H1 (cell line): ENCODE measurements around the gene POLR2F. TPM values are rescaled to one million over a fixed set of nuclear protein-coding genes. Genes with fewer than 3 reads are reported as not detected.

Experiments used
- CTCF ChIA-PET: fragments of 300-600 bp; sonication (Branson Sonifier 250); formaldehyde crosslinking; loops from one replicate; lab custom pipeline; 2021; ENCODE audit not compliant: partially characterized antibody; lab: Charles Lee
- POLR2A ChIA-PET: fragments of 300-600 bp; sonication (Branson Sonifier 250); formaldehyde crosslinking; loops from one replicate; lab custom pipeline; 2021; ENCODE audit warnings: inconsistent platforms; ENCODE audit not compliant: partially characterized antibody; lab: Charles Lee
- DNase-seq, 2 experiments: peaks; one replicate each; pipeline versions ENCODE4 v3.0.0 to v3.0.0-alpha.2; 2010 to 2022; ENCODE audit warnings: low spot score in 2 of 2, low read depth in 1 of 2, mixed read lengths in 1 of 2
- FAIRE-seq: peaks from 2 replicates; lab custom pipeline; 2011; peaks lifted over from hg19 to GRCh38; lab: Jason Lieb, UNC
- H2AFZ ChIP-seq: 2 replicates; pipeline ENCODE4 v1.8.1; 2012; ENCODE audit warnings: low read length, inconsistent platforms
- H2AK5ac ChIP-seq: 2 replicates; pipeline ENCODE4 v1.6.1; 2013; ENCODE audit warnings: low read depth, low read length
- H2BK120ac ChIP-seq: replicated peaks from 2 replicates; pipeline ENCODE3; 2013; ENCODE audit warnings: low read depth, low read length, inconsistent platforms
- H2BK12ac ChIP-seq: 2 replicates; pipeline ENCODE4 v1.6.1; 2013; ENCODE audit warnings: low read depth, low read length
- H2BK15ac ChIP-seq: 2 replicates; pipeline ENCODE4 v1.6.1; 2013; ENCODE audit warnings: low read length
- H2BK20ac ChIP-seq: 2 replicates; pipeline ENCODE4 v1.6.1; 2013; ENCODE audit warnings: low read length
- H2BK5ac ChIP-seq: 2 replicates; pipeline ENCODE4 v1.6.1; 2013; ENCODE audit warnings: low read depth, low read length
- H3K14ac ChIP-seq: 2 replicates; pipeline ENCODE4 v1.6.1; 2013; ENCODE audit warnings: inconsistent platforms; ENCODE audit not compliant: insufficient read length
- H3K18ac ChIP-seq: 2 replicates; pipeline ENCODE4 v1.6.1; 2013; ENCODE audit warnings: low read length; ENCODE audit errors: extremely low read depth
- H3K23ac ChIP-seq: 2 replicates; pipeline ENCODE4 v1.6.1; 2013; ENCODE audit warnings: inconsistent platforms; ENCODE audit not compliant: insufficient read length
- H3K23me2 ChIP-seq: 2 replicates; pipeline ENCODE4 v1.6.1; 2013; ENCODE audit warnings: low read depth, low read length
- H3K27ac ChIP-seq: 2 replicates; pipeline ENCODE4 v1.6.1; 2011; ENCODE audit warnings: low read depth, low read length, inconsistent platforms
- H3K27me3 ChIP-seq, 4 experiments: replicated peaks in 1 of 4; 1 replicate in 1 of 4; 2 replicates in 3 of 4; pipeline versions ENCODE4 v1.6.1 to v1.8.1; 2011 to 2013; ENCODE audit warnings: low read length in 3 of 4, mild to moderate bottlenecking in 3 of 4, inconsistent platforms in 2 of 4, mixed read lengths in 2 of 4, moderate library complexity in 1 of 4; ENCODE audit not compliant: control insufficient read depth in 3 of 4, insufficient read depth in 3 of 4; ENCODE audit errors: extremely low read depth in 1 of 4
- H3K36me3 ChIP-seq, 4 experiments: 2 replicates each; pipeline versions ENCODE4 v1.6.1 to v1.8.1; 2011 to 2013; ENCODE audit warnings: mild to moderate bottlenecking in 4 of 4, low read length in 3 of 4, moderate library complexity in 2 of 4, control low read depth in 1 of 4, inconsistent platforms in 1 of 4; ENCODE audit not compliant: insufficient read depth in 4 of 4, control insufficient read depth in 2 of 4
- H3K4ac ChIP-seq: replicated peaks from 2 replicates; pipeline ENCODE3; 2013; ENCODE audit warnings: low read length, low read depth, mixed read lengths, inconsistent platforms; ENCODE audit not compliant: insufficient read length
- H3K4me1 ChIP-seq, 4 experiments: replicated peaks in 1 of 4; 1 replicate in 1 of 4; 2 replicates in 3 of 4; pipeline versions ENCODE4 v1.6.1 to v1.8.1; 2011 to 2013; ENCODE audit warnings: low read length in 3 of 4, inconsistent platforms in 2 of 4, mixed read lengths in 1 of 4; ENCODE audit not compliant: insufficient read depth in 4 of 4, control insufficient read depth in 3 of 4
- H3K4me2 ChIP-seq, 2 experiments: 2 replicates each; pipeline versions ENCODE4 v1.6.1 to v1.8.1; 2011 to 2013; ENCODE audit warnings: low read depth in 2 of 2, low read length in 2 of 2, control low read depth in 1 of 2, inconsistent platforms in 1 of 2, mild to moderate bottlenecking in 1 of 2; ENCODE audit not compliant: insufficient read depth in 1 of 2
- H3K4me3 ChIP-seq, 4 experiments: fragments of 200-600, 300-600 bp in 1 of 4; sonication (generic), shearing (Covaris generic), sonication (Bioruptor Twin) in 1 of 4; 2 replicates each; pipeline versions ENCODE4 v1.5.1 to v1.8.1; 2011 to 2016; ENCODE audit warnings: low read length in 4 of 4, low read depth in 3 of 4, control low read depth in 2 of 4, inconsistent platforms in 2 of 4, mild to moderate bottlenecking in 2 of 4, mixed read lengths in 1 of 4, moderate library complexity in 1 of 4; ENCODE audit not compliant: insufficient read depth in 2 of 4; ENCODE audit errors: extremely low read depth in 1 of 4
- H3K56ac ChIP-seq: replicated peaks from 2 replicates; pipeline ENCODE3; 2013; ENCODE audit warnings: low read depth, mild to moderate bottlenecking, mixed read lengths, low read length, inconsistent platforms; ENCODE audit not compliant: insufficient read length
- H3K79me1 ChIP-seq: 2 replicates; pipeline ENCODE4 v1.6.1; 2013; ENCODE audit warnings: low read depth, low read length, control low read depth
- H3K79me2 ChIP-seq, 2 experiments: 2 replicates each; pipeline versions ENCODE4 v1.6.1 to v1.8.1; 2012 to 2013; ENCODE audit warnings: low read length in 2 of 2, mild to moderate bottlenecking in 2 of 2, inconsistent platforms in 1 of 2; ENCODE audit not compliant: insufficient read depth in 2 of 2, control insufficient read depth in 1 of 2
- H3K9ac ChIP-seq, 4 experiments: replicated peaks in 1 of 4; 1 replicate in 1 of 4; 2 replicates in 3 of 4; pipeline versions ENCODE4 v1.6.1 to v1.8.1; 2011 to 2013; ENCODE audit warnings: low read depth in 3 of 4, low read length in 3 of 4, control low read depth in 2 of 4, mild to moderate bottlenecking in 2 of 4, moderate library complexity in 2 of 4, inconsistent platforms in 1 of 4; ENCODE audit errors: extremely low read depth in 1 of 4
- H3K9me3 ChIP-seq, 2 experiments: 2 replicates each; pipeline versions ENCODE4 v1.6.1 to v1.8.1; 2012 to 2013; ENCODE audit warnings: mild to moderate bottlenecking in 2 of 2, moderate library complexity in 2 of 2, control low read depth in 1 of 2, inconsistent platforms in 1 of 2, low read depth in 1 of 2, low read length in 1 of 2, mixed read lengths in 1 of 2; ENCODE audit not compliant: insufficient read depth in 2 of 2
- H4K20me1 ChIP-seq, 2 experiments: replicated peaks in 1 of 2; 2 replicates each; pipeline versions ENCODE3 to v1.8.1; 2011 to 2013; ENCODE audit warnings: inconsistent platforms in 2 of 2, low read length in 2 of 2, mild to moderate bottlenecking in 1 of 2; ENCODE audit not compliant: insufficient read depth in 2 of 2, control insufficient read depth in 1 of 2
- H4K5ac ChIP-seq: 2 replicates; pipeline ENCODE4 v1.6.1; 2013; ENCODE audit warnings: low read length, low read depth, mixed read lengths, inconsistent platforms; ENCODE audit not compliant: insufficient read length
- H4K8ac ChIP-seq: 2 replicates; pipeline ENCODE4 v1.8.0; 2013; ENCODE audit warnings: mild to moderate bottlenecking, moderate library complexity, low read length, inconsistent platforms; ENCODE audit not compliant: insufficient read depth; ENCODE audit errors: extremely low read depth
- H4K91ac ChIP-seq: replicated peaks from 2 replicates; pipeline ENCODE3; 2013; ENCODE audit warnings: low read length, mixed read lengths, inconsistent platforms; ENCODE audit not compliant: insufficient read length
- KDM1A ChIP-seq: fragments of 200-600, 300-600 bp; sonication (generic); IDR thresholded peaks from 2 replicates; pipeline ENCODE4 v1.7.1; 2016; ENCODE audit warnings: mild to moderate bottlenecking, low read length, borderline replicate concordance
- MAFK ChIP-seq: IDR thresholded peaks from 2 replicates; pipeline ENCODE4 v1.6.1; 2012; ENCODE audit warnings: low read depth, mild to moderate bottlenecking, improper control_type of control experiment, low read length
- SP1 ChIP-seq: IDR thresholded peaks from 2 replicates; pipeline ENCODE4 v1.6.1; 2011; ENCODE audit warnings: low read depth, low read length
- WGBS, 2 experiments: shearing (Covaris generic) in 1 of 2; methylation state at CpG; one replicate each; pipeline versions ENCODE4 v1.1.6 to v1.1.7; 2013 to 2015; ENCODE audit warnings: low lambda C conversion rate in 2 of 2, mixed read lengths in 2 of 2, inconsistent platforms in 1 of 2, low coverage in 1 of 2, missing lambda C conversion rate in 1 of 2; ENCODE audit not compliant: insufficient replicate concordance in 2 of 2, insufficient coverage in 1 of 2, insufficient read length in 1 of 2; ENCODE audit errors: extremely low coverage in 1 of 2, missing lambda C conversion rate in 1 of 2; 5-methylcytosine and 5-hydroxymethylcytosine counted together
- polyA plus RNA-seq, 7 experiments: library from polyadenylated mRNA; depleted of rRNA in 3 of 7; stranded (reverse) in 5 of 7; unstranded in 2 of 7; fragments of >200 nt in 5 of 7; fragments of 200-250 nt in 2 of 7; gene quantifications; 1 replicate in 5 of 7; 2 replicates in 1 of 7; 4 replicates in 1 of 7; pipeline versions ENCODE4 v1.2.1 to v1.2.3, GENCODE V29; 2011 to 2013; ENCODE audit warnings: missing spikeins in 2 of 7, mixed read lengths in 2 of 7
- total RNA-seq: library from RNA; stranded (reverse); fragmentation: NEBNext Ultra II Directional; extraction: Animal tissue kit (Norgen Biotek cat#: 25700); gene quantifications from 2 replicates; pipeline ENCODE4 v1.2.1, GENCODE V29; 2021

The POLR2F gene
- total and polyA plus RNA-seq, 2 of the 8 experiments (the other 6 are each of a cell fraction or from before 2014, with no cell fraction given), result 150 to 176 TPM

- Histone ChIP-seq H2BK15ac (no peak overlapping the region; the same call in 1 of the 2 replicates), H2BK20ac (no peak overlapping the region), H4K20me1 (no peaks in the 10 kb centered on the region), H3K56ac (no peak overlapping the region), H4K91ac (no peak overlapping the region), H3K18ac (no peak overlapping the region), H3K4me3 (no peak overlapping the region), H3K4me1 (peaks cover 0 to 15% (median 2%) of the 10 kb centered on the region in 4 experiments; a peak in 3 of 7 replicates), H2AFZ (no peak overlapping the region), H3K36me3 (no peaks in the 10 kb centered on the region), H3K79me1 (no peaks in the 10 kb centered on the region), H3K23me2 (no peaks in the 10 kb centered on the region), H3K27me3 (no peaks in the 10 kb centered on the region; a peak in 1 of 7 replicates), H3K4me2 (no peak overlapping the region), H4K8ac (no peak overlapping the region), H3K9ac (no peak overlapping the region), H3K27ac (no peak overlapping the region), H3K14ac (no peak overlapping the region)
- FAIRE-seq (no peak), DNase-seq (no peak)
- WGBS, 2 experiments, result 92% methylated on average over 12 of the region's 12 CpGs; no CpG with 5 or more reads in 1 of the 2 experiments
- CTCF ChIA-PET, result interaction anchor here (0.6 to 3.1 kb wide), 13 partner anchors 8 to 161 kb away, joined by 3 to 15 read pairs (median 4); no protein-coding TSS in a partner anchor
- TF ChIP-seq KDM1A (no peak), MAFK (no peak), SP1 (no peak)
- TF ChIP-seq, all 59 proteins: peak for 0
- Histone ChIP-seq H2AK5ac (no peak overlapping the region), H3K23ac (no peak overlapping the region), H3K79me2 (no peaks in the 10 kb centered on the region), H2BK120ac (no peak overlapping the region), H2BK5ac (no peak overlapping the region), H2BK12ac (no peak overlapping the region), H3K9me3 (no peaks in the 10 kb centered on the region), H4K5ac (no peak overlapping the region), H3K4ac (no peak overlapping the region)
- POLR2A ChIA-PET, result interaction anchor here (0.6 to 1.3 kb wide), 2 partner anchors 12 to 408 kb away, joined by 3 read pairs; no protein-coding TSS in a partner anchor
Observed at GRCh38 chr22:38017939-38018885, 64.7 kb downstream of the POLR2F start.
